ENCODE results near the gene SYNRG. TPM values are rescaled to one million over a fixed set of nuclear protein-coding genes. Genes with fewer than 3 reads are reported as not detected.
"Not testable (repeated sequence)": the region's sequence is repeated elsewhere in the genome, so short reads cannot be mapped to it uniquely, and the experiment has no call there.

The SYNRG gene
- total and polyA plus RNA-seq, 2 donors = 11.5 to 36.6 TPM

DNA sequence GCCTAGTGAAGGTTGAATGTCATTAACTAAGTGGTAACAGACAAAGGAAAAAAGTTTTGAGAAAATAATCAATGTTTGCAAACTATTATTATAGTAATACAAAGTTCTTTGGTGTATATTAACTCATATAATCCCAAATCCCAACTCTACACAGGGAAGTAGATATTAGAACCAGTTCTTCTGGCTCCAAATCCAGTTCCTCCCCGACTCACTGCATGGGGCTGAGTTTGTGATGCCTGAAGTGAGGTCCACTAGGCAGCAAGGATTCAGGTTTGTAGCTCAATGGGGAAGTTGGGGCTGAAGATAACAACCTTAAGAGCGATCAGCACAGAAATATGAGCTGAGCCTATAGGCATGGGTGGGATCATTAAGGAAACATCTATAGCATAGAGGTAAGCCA lies 5.6 kb upstream of the SYNRG start:
- DNase-seq (ENCODE audit: extremely low spot score) = no peak
- Histone ChIP-seq H3K36me3 (ENCODE audit: insufficient read depth) (peaks cover 4% of the 10 kb centered on the region), H3K27ac (ENCODE audit: low read depth) (no peak overlapping the region), H3K4me3 (ENCODE audit: low read depth, low read length) (no peak overlapping the region), H3K4me1 (ENCODE audit: insufficient read depth) (no peaks in the 10 kb centered on the region)
- 95% methylated on average over 2 of the region's 2 CpGs for WGBS

DNA sequence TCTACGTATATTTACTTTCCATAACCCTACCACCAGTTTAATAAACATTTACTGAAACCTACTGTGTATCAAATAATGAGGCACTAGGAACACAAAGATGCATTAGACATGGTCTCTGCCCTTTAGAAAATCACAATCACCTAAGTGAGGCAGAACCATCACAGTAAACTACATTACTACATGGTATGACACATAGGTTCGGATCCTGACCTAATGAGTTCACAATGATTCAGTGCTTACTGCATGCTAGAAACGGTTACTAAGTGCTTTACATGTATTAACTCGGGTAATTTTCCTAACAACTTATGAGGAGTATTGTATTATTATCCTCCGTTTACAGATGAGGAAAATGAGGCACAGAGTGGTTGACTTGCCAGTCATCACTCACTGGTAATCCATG lies 5.2 kb upstream of the SYNRG start:
- peaks cover 4% of the 10 kb centered on the region for H3K36me3 ChIP-seq (ENCODE audit: insufficient read depth)
- WGBS = 89% methylated on average over 5 of the region's 5 CpGs

DNA sequence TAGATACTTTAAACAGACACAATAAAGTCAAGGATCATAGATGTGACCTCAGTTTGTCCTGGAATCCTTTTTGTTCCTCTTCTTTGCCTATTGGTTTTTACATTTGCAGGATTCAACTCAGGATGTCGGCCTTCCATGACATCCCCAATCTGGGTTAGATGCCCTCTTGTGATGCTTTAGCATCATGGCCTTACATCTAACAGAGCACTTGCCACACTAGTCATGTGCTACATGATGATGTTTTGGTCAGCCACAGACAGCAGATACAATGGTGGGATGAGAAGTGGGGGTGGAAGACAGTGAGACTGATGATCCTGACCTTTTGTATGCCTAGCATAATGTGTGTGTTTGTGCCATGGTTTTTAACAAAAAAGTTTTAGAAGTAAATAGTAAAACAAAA lies 1.8 kb upstream of the SYNRG start:
- DNase-seq (ENCODE audit: extremely low spot score) = no peak
- Histone ChIP-seq H3K36me3 (ENCODE audit: insufficient read depth) (peaks cover under 1% of the 10 kb centered on the region), H3K27ac (ENCODE audit: low read depth) (no peak overlapping the region), H3K4me1 (ENCODE audit: insufficient read depth) (peaks cover 2% of the 10 kb centered on the region), H3K4me3 (ENCODE audit: low read depth, low read length) (no peak overlapping the region)
- WGBS = 92% methylated on average over 1 of the region's 1 CpG

More for the DNA sequence above, 5.2 kb upstream of the SYNRG start:
- no peak overlapping the region for H3K27ac ChIP-seq (ENCODE audit: low read depth)
- no peaks in the 10 kb centered on the region for H3K4me1 ChIP-seq (ENCODE audit: insufficient read depth)
- DNase-seq (ENCODE audit: extremely low spot score) = no peak
- H3K4me3 ChIP-seq (ENCODE audit: low read depth, low read length) = no peak overlapping the region

- 92% methylated on average over 5 of the region's 5 CpGs for WGBS
- not testable (repeated sequence) for H3K36me3 ChIP-seq (ENCODE audit: insufficient read depth); H3K27ac ChIP-seq (ENCODE audit: low read depth); DNase-seq (ENCODE audit: extremely low spot score); H3K4me1 ChIP-seq (ENCODE audit: insufficient read depth)
- peak overlapping the region; percentile 88 for H3K4me3 ChIP-seq (ENCODE audit: low read depth, low read length)
Observed at GRCh38 chr17:37610041-37610420, 813 bp upstream of the SYNRG start.

DNA sequence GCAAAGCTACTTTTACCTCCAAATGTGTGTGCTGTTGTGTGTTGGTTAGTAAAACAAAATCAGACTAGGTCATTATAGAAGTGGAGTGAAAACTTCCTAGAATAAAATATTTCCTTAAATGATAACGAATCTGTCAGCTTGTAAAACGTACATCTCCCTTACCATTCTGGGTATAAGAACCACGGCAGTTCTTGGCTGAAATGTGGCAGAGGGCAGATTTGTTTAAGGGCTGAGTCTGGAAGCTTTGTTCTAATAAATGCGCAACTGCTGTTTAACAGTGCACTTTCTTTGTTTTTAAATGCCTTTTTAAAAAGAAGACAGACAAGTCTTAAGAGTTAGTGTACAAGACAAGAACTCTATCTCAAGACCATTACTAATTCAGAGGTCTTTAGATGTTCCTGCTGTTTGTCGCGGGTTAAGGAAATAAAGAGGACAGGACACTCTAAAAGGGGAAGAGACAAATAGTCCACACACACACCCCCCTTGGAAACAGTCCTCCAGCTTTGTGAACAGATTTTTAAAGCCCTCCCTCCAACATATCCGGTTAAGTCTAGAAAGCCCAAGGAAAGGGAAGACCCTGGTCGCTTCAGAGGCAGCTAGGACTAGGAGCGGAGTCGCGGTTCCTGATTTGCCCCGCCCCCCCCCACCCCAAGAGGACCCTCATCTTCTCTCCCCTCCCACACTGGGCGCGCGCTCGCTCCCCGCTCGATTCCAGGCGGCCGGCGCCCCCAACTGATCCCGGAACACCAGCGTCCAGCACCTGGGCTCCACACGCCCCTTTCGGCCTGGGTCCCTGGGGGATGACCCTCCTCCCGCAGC lies 658 bp downstream of the SYNRG start:
- DNase-seq (ENCODE audit: extremely low spot score) = peak; percentile 17
- H3K27ac ChIP-seq (ENCODE audit: low read depth) = peak overlapping the region; percentile 96
- WGBS = under 1% methylated on average over 26 of the region's 26 CpGs
- peaks cover 2% of the 10 kb centered on the region for H3K4me1 ChIP-seq (ENCODE audit: insufficient read depth)
- H3K4me3 ChIP-seq (ENCODE audit: low read depth, low read length) = peak overlapping the region; percentile 88
- no peaks in the 10 kb centered on the region for H3K36me3 ChIP-seq (ENCODE audit: insufficient read depth)

DNA sequence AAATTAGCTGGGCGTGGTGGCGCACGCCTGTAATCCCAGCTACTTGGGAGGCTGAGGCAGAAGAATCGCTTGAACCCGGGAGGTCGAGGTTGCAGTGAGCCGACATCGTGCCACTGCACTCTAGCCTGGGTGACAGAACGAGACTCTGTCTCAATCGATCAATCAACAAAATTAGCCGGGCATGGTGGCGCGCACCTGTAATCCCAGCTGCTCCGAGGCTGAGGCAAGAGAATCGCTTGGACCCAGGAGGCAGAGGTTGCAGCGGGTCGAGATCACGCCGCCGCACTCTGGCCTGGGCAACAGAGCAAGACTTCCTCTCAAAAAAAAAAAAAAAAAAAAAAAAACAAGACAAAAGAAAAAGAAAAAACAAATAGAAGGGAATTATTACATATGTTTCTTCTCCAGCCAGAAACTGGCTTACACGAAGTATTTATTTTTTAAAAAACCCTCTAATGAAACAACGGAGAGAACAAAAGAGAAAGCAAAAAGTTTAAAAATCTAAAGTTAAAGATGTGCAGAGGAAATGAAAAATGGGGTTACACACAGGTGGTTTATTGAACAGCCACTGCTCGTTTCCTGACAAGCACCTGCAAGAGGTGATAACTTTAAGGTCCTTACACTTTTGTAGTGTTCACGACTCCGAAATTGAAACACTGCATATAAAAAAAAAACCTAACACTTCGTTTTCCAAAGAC lies 1.4 kb downstream of the SYNRG start:
- peak overlapping the region; percentile 29 for H3K27ac ChIP-seq (ENCODE audit: low read depth)

DNA sequence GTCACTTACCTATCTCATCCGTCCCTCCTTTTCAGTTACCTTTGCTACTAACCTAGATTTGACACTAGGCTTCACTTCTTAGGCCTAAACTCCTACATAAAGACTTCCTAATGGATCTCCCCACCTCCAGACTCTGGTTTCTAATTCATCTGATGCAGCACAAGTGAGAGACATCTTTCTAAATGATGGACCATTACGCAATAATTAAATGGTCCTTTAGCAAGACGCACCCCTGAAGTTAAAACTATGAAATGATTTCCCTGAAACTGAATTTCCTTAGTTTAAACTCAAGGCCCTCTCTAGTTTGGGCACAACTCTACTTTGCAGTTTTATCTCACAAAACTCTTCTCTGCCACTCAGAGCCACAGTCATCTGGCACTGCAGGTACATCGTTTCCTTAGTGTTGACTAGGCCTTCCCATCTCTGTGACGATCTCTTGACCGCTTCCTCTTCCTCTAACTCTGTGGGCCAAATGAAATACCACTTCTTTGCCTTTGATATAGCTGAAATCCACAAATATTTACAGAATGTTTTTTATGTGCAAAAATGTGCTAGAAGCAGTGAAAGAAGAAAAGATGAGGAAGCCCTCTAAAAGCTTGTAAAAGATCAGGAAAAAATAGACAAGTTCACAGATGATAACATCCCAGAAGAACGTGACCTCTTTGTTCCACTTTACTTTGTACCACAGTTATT lies 3.3 kb downstream of the SYNRG start:
- no peak overlapping the region for H3K27ac ChIP-seq (ENCODE audit: low read depth)
- WGBS = 77% methylated on average over 7 of the region's 7 CpGs
- H3K36me3 ChIP-seq (ENCODE audit: insufficient read depth) = no peaks in the 10 kb centered on the region
- no peak overlapping the region for H3K4me3 ChIP-seq (ENCODE audit: low read depth, low read length)
- DNase-seq (ENCODE audit: extremely low spot score) = no peak
- peaks cover 2% of the 10 kb centered on the region for H3K4me1 ChIP-seq (ENCODE audit: insufficient read depth)

More for the DNA sequence above, 1.4 kb downstream of the SYNRG start:
- H3K4me3 ChIP-seq (ENCODE audit: low read depth, low read length) = peak overlapping the region; percentile 88
- no peak for DNase-seq (ENCODE audit: extremely low spot score)
- WGBS = 73% methylated on average over 26 of the region's 26 CpGs
- no peaks in the 10 kb centered on the region for H3K36me3 ChIP-seq (ENCODE audit: insufficient read depth)
- H3K4me1 ChIP-seq (ENCODE audit: insufficient read depth) = peaks cover 2% of the 10 kb centered on the region

DNA sequence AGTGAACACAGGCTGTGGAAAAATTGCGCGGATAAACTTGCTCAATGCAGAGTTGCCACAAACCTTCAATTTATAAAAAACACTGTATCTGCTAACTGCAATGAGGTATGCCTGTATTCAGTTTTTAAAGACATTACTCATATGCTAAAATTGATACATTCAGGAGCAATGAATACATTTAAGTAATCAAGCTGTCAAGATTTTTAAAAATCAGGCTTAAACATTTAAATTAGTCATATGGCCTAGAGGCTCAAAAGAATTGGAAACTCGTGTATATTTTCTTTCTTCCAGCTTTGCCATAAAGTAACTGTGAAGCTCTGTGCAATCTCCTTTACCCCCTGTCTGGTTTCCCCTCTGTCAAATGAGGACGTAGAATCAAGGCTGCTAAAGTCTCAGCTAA lies 4.1 kb downstream of the SYNRG start:
- H3K4me1 ChIP-seq (ENCODE audit: insufficient read depth) = peaks cover 2% of the 10 kb centered on the region
- no peak overlapping the region for H3K4me3 ChIP-seq (ENCODE audit: low read depth, low read length)
- H3K27ac ChIP-seq (ENCODE audit: low read depth) = no peak overlapping the region
- no peak for DNase-seq (ENCODE audit: extremely low spot score)
- H3K36me3 ChIP-seq (ENCODE audit: insufficient read depth) = no peaks in the 10 kb centered on the region
- 78% methylated on average over 4 of the region's 4 CpGs for WGBS

- no peak for DNase-seq (ENCODE audit: extremely low spot score)
- Histone ChIP-seq H3K4me1 (ENCODE audit: insufficient read depth) (peaks cover 2% of the 10 kb centered on the region), H3K36me3 (ENCODE audit: insufficient read depth) (no peaks in the 10 kb centered on the region), H3K27ac (ENCODE audit: low read depth) (no peak overlapping the region), H3K4me3 (ENCODE audit: low read depth, low read length) (no peak overlapping the region)
- WGBS = 85% methylated on average over 6 of the region's 6 CpGs
Observed at GRCh38 chr17:37604556-37604955, 4.7 kb downstream of the SYNRG start.

GRCh38 chr17:37598145-37598544 lies 11.1 kb downstream of the SYNRG start:
- no peaks in the 10 kb centered on the region for H3K4me1 ChIP-seq (ENCODE audit: insufficient read depth)
- H3K36me3 ChIP-seq (ENCODE audit: insufficient read depth) = peaks cover 2% of the 10 kb centered on the region
- 94% methylated on average over 2 of the region's 2 CpGs for WGBS
- DNase-seq (ENCODE audit: extremely low spot score) = no peak
- H3K4me3 ChIP-seq (ENCODE audit: low read depth, low read length) = no peak overlapping the region
- H3K27ac ChIP-seq (ENCODE audit: low read depth) = no peak overlapping the region

- 87% methylated on average over 6 of the region's 6 CpGs for WGBS
- Histone ChIP-seq H3K27ac (ENCODE audit: low read depth) (no peak overlapping the region), H3K36me3 (ENCODE audit: insufficient read depth) (no peaks in the 10 kb centered on the region), H3K4me3 (ENCODE audit: low read depth, low read length) (no peak overlapping the region), H3K4me1 (ENCODE audit: insufficient read depth) (no peaks in the 10 kb centered on the region)
- DNase-seq (ENCODE audit: extremely low spot score) = no peak
Observed at GRCh38 chr17:37592291-37592690, 16.9 kb downstream of the SYNRG start.

DNA sequence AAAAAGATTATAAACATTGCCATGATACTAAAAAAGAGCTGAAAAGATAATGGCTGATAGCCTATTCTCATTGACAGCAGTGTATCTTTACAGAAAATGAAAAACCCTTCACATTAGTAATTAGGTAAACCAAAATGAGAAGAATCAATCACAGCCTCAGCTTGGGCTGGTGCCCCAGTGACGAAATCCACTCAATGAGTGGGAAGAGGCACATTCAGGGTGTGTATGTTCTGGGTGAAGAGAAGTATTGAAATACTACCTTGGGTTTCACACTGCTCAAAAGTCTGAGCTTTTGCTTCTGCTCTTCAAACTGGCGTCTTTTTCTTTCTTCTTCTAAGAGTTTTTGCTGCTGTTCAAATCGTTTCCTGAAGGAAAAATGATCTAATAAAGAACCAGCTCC lies 24.2 kb downstream of the SYNRG start:
- Histone ChIP-seq H3K4me1 (ENCODE audit: insufficient read depth) (no peaks in the 10 kb centered on the region), H3K36me3 (ENCODE audit: insufficient read depth) (peaks cover 5% of the 10 kb centered on the region), H3K27ac (ENCODE audit: low read depth) (no peak overlapping the region), H3K4me3 (ENCODE audit: low read depth, low read length) (no peak overlapping the region)
- 96% methylated on average over 3 of the region's 3 CpGs for WGBS
- DNase-seq (ENCODE audit: extremely low spot score) = no peak

DNA sequence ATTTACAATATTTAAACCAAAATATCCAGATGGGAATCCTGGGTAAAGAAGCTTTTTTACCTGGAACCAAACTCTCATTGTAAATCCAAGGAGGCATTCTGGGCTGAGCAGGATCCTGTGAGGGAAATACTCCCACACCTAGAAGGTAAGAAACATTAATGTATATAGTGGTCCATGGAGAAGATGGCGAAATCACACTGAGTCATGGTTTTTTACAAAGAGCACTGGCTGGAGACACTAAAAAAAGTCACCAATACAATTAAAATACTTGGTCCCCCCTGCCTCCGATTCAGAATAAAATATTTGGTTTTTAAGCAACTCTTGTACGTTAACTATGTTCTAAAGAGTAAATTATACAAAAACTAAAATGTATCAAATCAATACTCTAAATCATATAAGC lies 32.9 kb downstream of the SYNRG start:
- DNase-seq (ENCODE audit: extremely low spot score) = no peak
- Histone ChIP-seq H3K4me3 (ENCODE audit: low read depth, low read length) (no peak overlapping the region), H3K27ac (ENCODE audit: low read depth) (no peak overlapping the region), H3K36me3 (ENCODE audit: insufficient read depth) (peaks cover 10% of the 10 kb centered on the region), H3K4me1 (ENCODE audit: insufficient read depth) (no peaks in the 10 kb centered on the region)
- 96% methylated on average over 3 of the region's 3 CpGs for WGBS

DNA sequence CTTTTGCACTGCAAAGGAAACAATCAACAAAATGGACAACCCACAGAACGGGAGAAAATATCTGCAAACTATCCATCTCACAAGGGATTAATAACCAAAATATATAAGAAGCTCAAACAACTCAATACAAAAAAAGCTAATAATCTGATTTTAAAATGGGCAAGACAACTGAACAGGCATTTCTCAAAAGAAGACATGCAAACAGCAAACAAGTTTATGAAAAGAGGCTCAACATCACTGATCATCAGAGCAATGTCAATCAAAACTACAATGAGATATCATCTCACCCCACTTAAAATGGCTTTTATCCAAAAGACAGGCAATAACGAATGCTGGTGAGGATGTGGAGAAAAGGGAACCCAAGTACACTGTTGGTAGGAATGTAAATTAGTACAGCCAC lies 34.8 kb downstream of the SYNRG start:
- Histone ChIP-seq H3K36me3 (ENCODE audit: insufficient read depth) (peaks cover 14% of the 10 kb centered on the region), H3K4me1 (ENCODE audit: insufficient read depth) (no peaks in the 10 kb centered on the region), H3K27ac (ENCODE audit: low read depth) (no peak overlapping the region), H3K4me3 (ENCODE audit: low read depth, low read length) (no peak overlapping the region)
- DNase-seq (ENCODE audit: extremely low spot score) = no peak
- WGBS = 95% methylated on average over 2 of the region's 2 CpGs

Measured in urinary bladder (tissue), 4 donors.